Measurements from ENCODE around the gene XRRA1.

GRCh38 chr11:74818283-74818946 lies 130.5 kb downstream of the XRRA1 start:
- TF ChIP-seq CTCF (IDR thresholded peaks at IDR 0.05; ENCODE audit: low read depth, low read length) (no peak), POLR2A (IDR thresholded peaks at IDR 0.05; ENCODE audit: extremely low read depth, insufficient read length) (no peak), MYC (IDR thresholded peaks at IDR 0.05; ENCODE audit: low read depth, low read length) (no peak), MAX (IDR thresholded peaks at IDR 0.05; ENCODE audit: low read depth, low read length) (no peak)
